BE2C (cell line): ENCODE data around the gene GRK3.

Experiments
- DNase-seq: peaks from one replicate; pipeline ENCODE4 v3.0.0-alpha.2; 2020
- H3K27me3 ChIP-seq: fragments of 250-450 bp; sonication (Bioruptor Pico); 2 replicates; pipeline ENCODE4 v1.5.1; 2020; ENCODE audit warnings: mild to moderate bottlenecking
- H3K36me3 ChIP-seq: fragments of 250-450 bp; sonication (Bioruptor Pico); 2 replicates; pipeline ENCODE4 v1.5.1; 2020; ENCODE audit warnings: mild to moderate bottlenecking
- H3K4me1 ChIP-seq: fragments of 250-450 bp; sonication (Bioruptor Pico); 2 replicates; pipeline ENCODE4 v1.5.1; 2020
- H3K4me3 ChIP-seq: 2 replicates; pipeline ENCODE4 v1.5.1; 2011; ENCODE audit warnings: low read depth, low read length
- H3K9me3 ChIP-seq: fragments of 250-450 bp; sonication (Bioruptor Pico); 2 replicates; pipeline ENCODE4 v1.5.1; 2020
- CTCF ChIP-seq: IDR thresholded peaks from 2 replicates; pipeline ENCODE4 v1.5.1; 2012; ENCODE audit warnings: mild to moderate bottlenecking, low read depth, low read length

GRK3 gene

GRCh38 chr22:25722223-25722622, 157.7 kb downstream of the GRK3 start:
- no peak for DNase-seq
- H3K4me3 ChIP-seq, result no peak overlapping the region
- no peaks in the 10 kb centered on the region for H3K9me3 ChIP-seq
- no peak for TF ChIP-seq CTCF
- peaks cover 5% of the 10 kb centered on the region; the same call in 1 of the 2 replicates for H3K4me1 ChIP-seq
- no peaks in the 10 kb centered on the region for H3K27me3 ChIP-seq
- peaks cover 60% of the 10 kb centered on the region for H3K36me3 ChIP-seq

GRCh38 chr22:25722626-25723025, 158.2 kb downstream of the GRK3 start:
- Histone ChIP-seq H3K9me3 (no peaks in the 10 kb centered on the region), H3K36me3 (peaks cover 56% of the 10 kb centered on the region), H3K4me1 (peaks cover 5% of the 10 kb centered on the region; the same call in 1 of the 2 replicates), H3K4me3 (no peak overlapping the region), H3K27me3 (no peaks in the 10 kb centered on the region)
- no peak for TF ChIP-seq CTCF
- no peak for DNase-seq

DNA sequence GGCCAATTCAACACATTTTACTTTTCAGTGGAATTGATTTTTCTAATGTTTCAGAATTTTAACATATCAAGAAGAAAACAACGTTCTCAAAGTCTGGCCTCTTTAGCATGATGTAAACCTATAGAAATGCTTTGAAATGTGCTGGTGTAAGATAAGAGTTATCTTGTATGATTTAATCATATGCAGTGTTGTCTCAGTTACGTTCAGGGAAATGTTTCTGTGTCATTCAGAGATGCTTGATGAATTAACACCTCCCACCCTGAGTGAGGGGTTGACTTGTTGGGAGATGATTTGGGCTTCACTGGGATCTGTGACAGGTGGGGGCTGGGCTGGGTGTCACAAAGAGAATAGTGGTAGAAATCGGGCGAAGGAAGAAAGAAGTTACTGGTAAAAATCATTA, 161.8 kb downstream of the GRK3 start:
- H3K4me1 ChIP-seq, result peaks cover 9% of the 10 kb centered on the region; the same call in 1 of the 2 replicates
- H3K27me3 ChIP-seq, result no peaks in the 10 kb centered on the region
- no peak for TF ChIP-seq CTCF
- no peak overlapping the region for H3K4me3 ChIP-seq
- no peak for DNase-seq
- no peaks in the 10 kb centered on the region for H3K9me3 ChIP-seq
- peaks cover 26% of the 10 kb centered on the region for H3K36me3 ChIP-seq

DNA sequence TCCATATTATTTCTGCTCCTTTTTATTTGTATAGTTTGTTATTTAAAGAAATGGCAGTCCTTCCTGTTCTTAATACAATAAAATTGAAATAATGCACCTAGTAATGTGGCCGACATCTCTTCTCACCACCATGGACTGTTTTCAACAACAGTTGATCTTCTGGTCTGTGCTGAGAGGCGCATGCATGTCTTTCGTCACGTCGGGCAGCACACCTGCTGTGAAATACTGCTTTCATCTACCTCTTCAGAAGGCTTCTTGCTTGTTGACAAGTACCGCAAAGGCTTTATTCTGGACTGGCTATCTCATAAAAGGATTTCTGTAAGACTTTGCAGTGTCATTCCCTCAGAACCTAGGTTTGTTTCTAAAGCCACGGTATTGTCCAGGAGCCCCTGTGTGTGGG, 163.6 kb downstream of the GRK3 start:
- H3K27me3 ChIP-seq, result no peaks in the 10 kb centered on the region
- no peaks in the 10 kb centered on the region for H3K9me3 ChIP-seq
- no peak overlapping the region for H3K4me3 ChIP-seq
- peaks cover 8% of the 10 kb centered on the region for H3K36me3 ChIP-seq
- TF ChIP-seq CTCF, result no peak
- DNase-seq, result no peak
- peaks cover 9% of the 10 kb centered on the region; the same call in 1 of the 2 replicates for H3K4me1 ChIP-seq

DNA sequence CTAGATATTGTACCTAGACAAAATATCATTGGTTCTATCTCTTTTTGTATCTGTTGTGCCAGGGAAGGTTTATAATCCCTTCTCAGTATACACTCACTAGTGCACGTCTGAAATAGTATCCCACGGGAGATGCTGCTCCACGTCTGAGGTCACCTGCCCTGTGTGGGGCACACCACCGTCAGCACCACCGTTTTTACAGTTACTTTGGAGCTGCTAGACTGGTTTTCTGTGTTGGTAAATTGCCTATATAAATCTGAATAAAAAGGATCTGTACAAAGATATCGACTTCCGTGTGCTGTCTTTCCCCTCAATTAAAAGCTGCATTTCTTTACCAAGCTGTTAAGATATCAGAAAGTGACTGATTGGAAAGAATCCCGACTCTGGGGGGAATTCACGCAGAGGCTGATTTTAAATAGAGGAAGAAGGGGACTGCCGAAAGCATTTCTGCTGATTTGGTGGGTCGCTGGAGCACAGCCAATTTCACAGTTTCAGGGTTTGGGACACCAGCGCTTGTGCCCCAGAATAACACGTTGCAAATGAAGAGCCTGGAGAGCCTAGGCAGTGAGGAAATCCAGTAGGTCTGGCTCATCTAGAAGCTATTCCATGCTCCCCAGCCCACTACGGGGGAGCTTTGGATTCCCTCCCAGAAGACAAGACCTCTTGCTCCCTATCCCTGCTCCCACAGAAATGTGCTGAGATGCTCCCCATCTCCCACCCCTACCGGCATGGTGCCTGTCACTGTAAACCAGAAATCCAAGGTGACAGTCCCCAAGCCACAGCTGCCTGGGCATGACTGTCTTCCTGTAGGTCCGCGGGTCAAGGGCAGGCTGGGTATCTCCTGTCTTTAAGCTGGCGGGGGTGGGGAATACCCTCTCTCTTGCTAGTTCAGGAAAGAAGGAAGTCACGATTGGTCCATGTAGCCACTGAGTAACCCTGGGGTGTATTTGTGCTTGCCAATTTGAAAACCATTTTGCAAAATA, 164.8 kb downstream of the GRK3 start:
- TF ChIP-seq CTCF, result no peak
- peaks cover 3% of the 10 kb centered on the region for H3K36me3 ChIP-seq
- DNase-seq, result peak; percentile 27

DNA sequence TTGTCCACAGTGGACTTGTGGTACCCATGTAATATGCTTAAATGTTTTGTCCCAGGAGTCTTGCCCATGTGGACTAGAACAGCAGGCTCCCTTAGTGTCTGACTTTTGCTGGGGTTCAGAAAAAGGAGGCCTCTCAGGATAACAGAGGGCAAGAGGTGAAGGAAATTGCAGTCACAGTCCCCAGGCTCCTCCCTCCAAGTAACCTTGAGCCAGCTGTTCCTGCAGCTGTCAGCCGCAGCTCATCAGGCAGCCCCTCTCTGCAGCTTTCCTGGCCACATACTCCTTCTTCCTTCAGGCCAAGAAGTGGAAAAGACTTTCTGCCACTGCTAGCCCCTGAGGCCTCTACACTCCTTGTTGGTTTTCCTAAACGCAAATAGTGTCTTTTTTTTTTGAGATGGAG, 171.2 kb downstream of the GRK3 start:
- DNase-seq, result no peak
- no peak overlapping the region for H3K4me3 ChIP-seq
- H3K9me3 ChIP-seq, result no peaks in the 10 kb centered on the region
- no peaks in the 10 kb centered on the region for H3K36me3 ChIP-seq
- H3K27me3 ChIP-seq, result no peaks in the 10 kb centered on the region
- H3K4me1 ChIP-seq, result no peaks in the 10 kb centered on the region; the same call in 1 of the 2 replicates
- TF ChIP-seq CTCF, result no peak

More for the DNA sequence above, 164.8 kb downstream of the GRK3 start:
- Histone ChIP-seq H3K4me1 (peaks cover 9% of the 10 kb centered on the region; the same call in 1 of the 2 replicates), H3K4me3 (no peak overlapping the region), H3K9me3 (no peaks in the 10 kb centered on the region), H3K27me3 (no peaks in the 10 kb centered on the region)
